CD14-positive monocyte (primary cell): ENCODE data around the gene TSSK6. TPM values are rescaled to one million over a fixed set of nuclear protein-coding genes. Genes with fewer than 3 reads are reported as not detected.
A peak's percentile ranks its signal among the peaks of the same experiment; 100 is the strongest.

Source experiments
- DNase-seq, 3 donors: peaks; one replicate each; pipeline ENCODE4 v3.0.0-alpha.2; 2011 to 2022
- H2AFZ ChIP-seq: 2 replicates; pipeline ENCODE4 v1.6.0; 2012; ENCODE audit warnings: mild to moderate bottlenecking, low read depth, low read length, inconsistent platforms; ENCODE audit not compliant: insufficient read depth, poor library complexity, severe bottlenecking
- H3K27ac ChIP-seq, 2 donors: 1 replicate in 1 of 2; 2 replicates in 1 of 2; pipeline ENCODE4 v1.5.1; 2012 to 2013; ENCODE audit warnings: low read length in 2 of 2, control low read depth in 1 of 2, inconsistent platforms in 1 of 2, low read depth in 1 of 2, mild to moderate bottlenecking in 1 of 2
- H3K27me3 ChIP-seq, 2 donors: one replicate each; pipeline versions ENCODE4 v1.6.0 to v1.6.1; 2011 to 2013; ENCODE audit warnings: low read length in 2 of 2; ENCODE audit not compliant: control insufficient read depth in 2 of 2, insufficient read depth in 2 of 2
- H3K36me3 ChIP-seq, 2 donors: replicated peaks in 1 of 2; 1 replicate in 1 of 2; 2 replicates in 1 of 2; pipeline versions ENCODE4 v1.5.1 to v1.6.1; 2012 to 2013; ENCODE audit warnings: low read length in 2 of 2, control low read depth in 1 of 2, inconsistent platforms in 1 of 2, mild to moderate bottlenecking in 1 of 2; ENCODE audit not compliant: insufficient read depth in 2 of 2, control insufficient read depth in 1 of 2
- H3K4me1 ChIP-seq, 2 donors: 1 replicate in 1 of 2; 2 replicates in 1 of 2; pipeline versions ENCODE4 v1.5.1 to v1.6.1; 2012 to 2013; ENCODE audit warnings: low read length in 2 of 2, control low read depth in 1 of 2, inconsistent platforms in 1 of 2, mild to moderate bottlenecking in 1 of 2, moderate library complexity in 1 of 2; ENCODE audit not compliant: insufficient read depth in 2 of 2, control insufficient read depth in 1 of 2
- H3K4me2 ChIP-seq: replicated peaks from 2 replicates; pipeline ENCODE3; 2012; ENCODE audit warnings: low read length, moderate library complexity, mild to moderate bottlenecking; ENCODE audit not compliant: poor library complexity, severe bottlenecking; ENCODE audit errors: extremely low read depth
- H3K4me3 ChIP-seq, 3 experiments: fragments of 200-600 bp in 1 of 3; sonication (generic) in 1 of 3; replicated peaks in 1 of 3; 1 replicate in 2 of 3; 2 replicates in 1 of 3; pipeline ENCODE4 v1.5.1; 2011 to 2013; ENCODE audit warnings: low read length in 3 of 3, mild to moderate bottlenecking in 3 of 3, control low read depth in 2 of 3, low read depth in 2 of 3, inconsistent platforms in 1 of 3, moderate library complexity in 1 of 3
- H3K79me2 ChIP-seq: 2 replicates; pipeline ENCODE4 v1.6.0; 2012; ENCODE audit warnings: mild to moderate bottlenecking, control low read depth, inconsistent platforms, low read length, moderate library complexity; ENCODE audit not compliant: insufficient read depth
- H3K9ac ChIP-seq: 2 replicates; pipeline ENCODE4 v1.6.0; 2017; ENCODE audit warnings: low read length, mild to moderate bottlenecking; ENCODE audit not compliant: insufficient read depth, poor library complexity, severe bottlenecking
- H3K9me3 ChIP-seq, 2 donors: replicated peaks in 1 of 2; 1 replicate in 1 of 2; 2 replicates in 1 of 2; pipeline versions ENCODE4 v1.5.1 to v1.6.1; 2012 to 2013; ENCODE audit warnings: low read length in 2 of 2, control low read depth in 1 of 2; ENCODE audit not compliant: control insufficient read depth in 1 of 2, insufficient read depth in 1 of 2
- H4K20me1 ChIP-seq: 2 replicates; pipeline ENCODE4 v1.6.0; 2012; ENCODE audit warnings: mild to moderate bottlenecking, low read length, control low read depth, moderate library complexity; ENCODE audit not compliant: insufficient read depth
- H3K27ac Mint-ChIP-seq, 7 donors: one replicate each; pipeline ENCODE4 v1.8.0; 2020; ENCODE audit warnings: mild to moderate bottlenecking in 7 of 7, mixed read lengths in 7 of 7, moderate library complexity in 6 of 7, inconsistent platforms in 2 of 7
- H3K27me3 Mint-ChIP-seq, 3 donors: one replicate each; pipeline ENCODE4 v1.8.0; 2021 to 2022; ENCODE audit warnings: low read depth in 3 of 3, mild to moderate bottlenecking in 3 of 3, mixed read lengths in 3 of 3, moderate library complexity in 3 of 3, inconsistent platforms in 1 of 3
- H3K36me3 Mint-ChIP-seq, 2 donors: one replicate each; pipeline ENCODE4 v1.8.0; 2020; ENCODE audit warnings: mixed read lengths in 2 of 2, inconsistent platforms in 1 of 2, mild to moderate bottlenecking in 1 of 2
- H3K4me1 Mint-ChIP-seq: one replicate; pipeline ENCODE4 v1.8.0; 2020; ENCODE audit warnings: mild to moderate bottlenecking, mixed read lengths
- H3K4me3 Mint-ChIP-seq, 2 donors: one replicate each; pipeline ENCODE4 v1.8.0; 2020; ENCODE audit warnings: mild to moderate bottlenecking in 2 of 2, mixed read lengths in 2 of 2, moderate library complexity in 1 of 2
- H3K9me3 Mint-ChIP-seq, 7 donors: one replicate each; pipeline ENCODE4 v1.8.0; 2020 to 2022; ENCODE audit warnings: mixed read lengths in 7 of 7, mild to moderate bottlenecking in 6 of 7, moderate library complexity in 6 of 7, inconsistent platforms in 2 of 7
- CTCF ChIP-seq: fragments of 200-600 bp; IDR thresholded peaks from one replicate; pipeline ENCODE4 v1.8.0; 2022; ENCODE audit warnings: antibody characterized with exemption, mild to moderate bottlenecking
- WGBS: methylation state at CpG from one replicate; pipeline ENCODE4 v1.1.5; 2013; ENCODE audit warnings: missing lambda C conversion rate; ENCODE audit not compliant: insufficient coverage; 5-methylcytosine and 5-hydroxymethylcytosine counted together
- intact Hi-C, 2 donors: fragments of 100-400 bp; cut with micrococcal nuclease; formaldehyde crosslinking; loops; one replicate each; pipeline versions ENCODE4 v1.15.0 to v1.15.1; 2023
- polyA plus RNA-seq, 3 donors: library from polyadenylated mRNA; depleted of rRNA in 1 of 3; unstranded in 2 of 3; stranded (reverse) in 1 of 3; fragments of 300-500 nt in 2 of 3; fragments of >200 nt in 1 of 3; fragmentation: Illumina TruSeq in 2 of 3; gene quantifications; 1 replicate in 2 of 3; 2 replicates in 1 of 3; pipeline ENCODE4 v1.2.3, GENCODE V29; 2012 to 2021

TSSK6 gene
- polyA plus RNA-seq, 3 donors: 0.27 to 0.80 TPM; not detected in 1

- TF ChIP-seq CTCF: no peak
- 79% methylated on average over 6 of the region's 8 CpGs for WGBS
- no peak for DNase-seq
- no peaks in the 10 kb centered on the region for H3K36me3 ChIP-seq
- no peaks in the 10 kb centered on the region for H3K79me2 ChIP-seq
- no peak overlapping the region for H3K9ac ChIP-seq
- peaks cover 3 to 6% (median 5%) of the 10 kb centered on the region in 7 donors for H3K9me3 Mint-ChIP-seq
- peaks cover 6% of the 10 kb centered on the region for H3K4me1 Mint-ChIP-seq
- H3K4me1 ChIP-seq: peaks cover 0 to 3% of the 10 kb centered on the region in 2 donors
- peaks cover 2 to 4% (median 3%) of the 10 kb centered on the region in 3 donors for H3K27me3 Mint-ChIP-seq
- no peak overlapping the region for H2AFZ ChIP-seq
- intact Hi-C loops: no loop called here
- peak overlapping the region in 1 of 7 donors; percentile 10 for H3K27ac Mint-ChIP-seq
- no peak overlapping the region for H3K4me3 ChIP-seq
- no peak overlapping the region for H3K4me2 ChIP-seq
- no peak overlapping the region for H3K27ac ChIP-seq
- no peaks in the 10 kb centered on the region for H3K36me3 Mint-ChIP-seq
- H3K4me3 Mint-ChIP-seq: no peak overlapping the region
- H3K27me3 ChIP-seq: no peaks in the 10 kb centered on the region
- H3K9me3 ChIP-seq: peaks cover 0 to 6% of the 10 kb centered on the region in 2 donors
- H4K20me1 ChIP-seq: no peaks in the 10 kb centered on the region
These were observed 35.2 kb upstream of the TSSK6 start for GRCh38 chr19:19550485-19550929.

GRCh38 chr19:19549804-19550464, 34.6 kb upstream of the TSSK6 start:
- Histone ChIP-seq H2AFZ (no peak overlapping the region), H4K20me1 (no peaks in the 10 kb centered on the region), H3K79me2 (no peaks in the 10 kb centered on the region), H3K4me1 (peaks cover 0 to 3% of the 10 kb centered on the region in 2 donors), H3K36me3 (no peaks in the 10 kb centered on the region), H3K9me3 (peaks cover 0 to 11% of the 10 kb centered on the region in 2 donors), H3K4me3 (no peak overlapping the region), H3K27ac (no peak overlapping the region), H3K27me3 (no peaks in the 10 kb centered on the region), H3K9ac (no peak overlapping the region), H3K4me2 (no peak overlapping the region)
- peak overlapping the region in 1 of 7 donors; percentile 21 for H3K27ac Mint-ChIP-seq
- no peak for TF ChIP-seq CTCF
- peaks cover 2 to 4% (median 3%) of the 10 kb centered on the region in 3 donors for H3K27me3 Mint-ChIP-seq
- intact Hi-C loops: no loop called here
- no peaks in the 10 kb centered on the region for H3K36me3 Mint-ChIP-seq
- H3K4me1 Mint-ChIP-seq: peaks cover 6% of the 10 kb centered on the region
- no peak overlapping the region for H3K4me3 Mint-ChIP-seq
- WGBS: 81% methylated on average over 20 of the region's 23 CpGs
- DNase-seq: peak in 2 of 3 donors; percentile 15 to 58
- peaks cover 5 to 8% (median 6%) of the 10 kb centered on the region in 7 donors for H3K9me3 Mint-ChIP-seq
